ENCODE data around the gene CDHR3. TPM values are rescaled to one million over a fixed set of nuclear protein-coding genes. Genes with fewer than 3 reads are reported as not detected.

Gene CDHR3
- total RNA-seq, 1 experiment from 2014 or later = 3.3 TPM

DNA sequence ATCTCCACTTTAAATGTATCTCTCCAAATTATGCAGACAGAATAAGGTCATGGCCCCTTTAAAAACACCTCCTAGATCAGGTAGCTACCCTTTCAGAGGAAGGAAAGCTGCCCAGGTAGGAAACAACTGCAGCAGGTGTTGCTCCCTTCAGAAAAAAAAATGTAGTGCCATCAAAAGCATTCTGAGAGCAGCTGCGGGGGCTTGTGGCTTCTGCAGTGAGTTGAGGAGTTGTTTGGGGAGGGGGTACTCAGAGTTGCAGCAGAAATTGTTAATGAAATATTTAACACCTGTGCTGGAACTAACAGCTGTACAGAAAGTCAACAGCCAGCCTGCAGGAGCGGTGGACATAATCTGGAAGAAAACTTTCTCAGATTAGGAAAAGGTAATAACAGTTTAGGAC, 24.0 kb downstream of the CDHR3 start:
- Histone ChIP-seq H2BK15ac (ENCODE audit: low read depth, low read length) (no peak overlapping the region), H3K79me1 (ENCODE audit: insufficient read depth, low read depth, low read length, poor library complexity, severe bottlenecking) (no peaks in the 10 kb centered on the region), H2AK5ac (ENCODE audit: insufficient read length, low read length) (no peak overlapping the region), H3K4me1 (ENCODE audit: insufficient read depth, low read length) (peaks cover 22% of the 10 kb centered on the region), H4K91ac (ENCODE audit: insufficient read length, low read depth, low read length) (no peak overlapping the region), H3K23me2 (ENCODE audit: insufficient read length, low read depth, low read length, poor library complexity, severe bottlenecking) (no peaks in the 10 kb centered on the region), H2BK5ac (ENCODE audit: insufficient read length, low read length) (no peak overlapping the region), H3K14ac (ENCODE audit: insufficient read depth, low read length) (no peak overlapping the region), H3K18ac (ENCODE audit: insufficient read length, low read depth, low read length) (no peak overlapping the region), H2BK20ac (ENCODE audit: low read depth, low read length, poor library complexity, severe bottlenecking) (no peak overlapping the region), H2AFZ (ENCODE audit: low read length) (no peak overlapping the region), H4K5ac (ENCODE audit: insufficient read length, low read depth, low read length) (no peak overlapping the region), H3T11ph (ENCODE audit: low read length) (no peak overlapping the region), H3K9me3 (ENCODE audit: control insufficient read depth, low read depth, low read length) (no peaks in the 10 kb centered on the region), H3K27me3 (ENCODE audit: insufficient read depth, low read length) (no peaks in the 10 kb centered on the region), H3K27ac (ENCODE audit: insufficient read length, low read depth, low read length) (no peak overlapping the region), H3K9ac (ENCODE audit: extremely low read depth, insufficient read length, low read length) (no peak overlapping the region), H3K4me2 (ENCODE audit: insufficient read depth, insufficient read length, low read length) (no peak overlapping the region), H3K4ac (ENCODE audit: low read depth, low read length) (no peak overlapping the region), H3K79me2 (ENCODE audit: insufficient read depth, low read length) (no peaks in the 10 kb centered on the region), H3K23ac (ENCODE audit: insufficient read length, low read depth, low read length) (no peak overlapping the region), H4K20me1 (ENCODE audit: control insufficient read depth, insufficient read depth, insufficient read length) (no peaks in the 10 kb centered on the region), H2BK120ac (ENCODE audit: low read depth, low read length, poor library complexity, severe bottlenecking) (no peak overlapping the region), H3K56ac (ENCODE audit: insufficient read length, low read depth, low read length) (no peak overlapping the region), H2BK12ac (ENCODE audit: insufficient read length, low read depth, low read length) (no peak overlapping the region), H4K8ac (replicated peaks; ENCODE audit: insufficient read length, low read depth, low read length) (no peak overlapping the region)
- H3K27ac Mint-ChIP-seq = no peak overlapping the region; a peak in 1 of 7 replicates
- DNase-seq = no peak
- TF ChIP-seq, protein P1, sequence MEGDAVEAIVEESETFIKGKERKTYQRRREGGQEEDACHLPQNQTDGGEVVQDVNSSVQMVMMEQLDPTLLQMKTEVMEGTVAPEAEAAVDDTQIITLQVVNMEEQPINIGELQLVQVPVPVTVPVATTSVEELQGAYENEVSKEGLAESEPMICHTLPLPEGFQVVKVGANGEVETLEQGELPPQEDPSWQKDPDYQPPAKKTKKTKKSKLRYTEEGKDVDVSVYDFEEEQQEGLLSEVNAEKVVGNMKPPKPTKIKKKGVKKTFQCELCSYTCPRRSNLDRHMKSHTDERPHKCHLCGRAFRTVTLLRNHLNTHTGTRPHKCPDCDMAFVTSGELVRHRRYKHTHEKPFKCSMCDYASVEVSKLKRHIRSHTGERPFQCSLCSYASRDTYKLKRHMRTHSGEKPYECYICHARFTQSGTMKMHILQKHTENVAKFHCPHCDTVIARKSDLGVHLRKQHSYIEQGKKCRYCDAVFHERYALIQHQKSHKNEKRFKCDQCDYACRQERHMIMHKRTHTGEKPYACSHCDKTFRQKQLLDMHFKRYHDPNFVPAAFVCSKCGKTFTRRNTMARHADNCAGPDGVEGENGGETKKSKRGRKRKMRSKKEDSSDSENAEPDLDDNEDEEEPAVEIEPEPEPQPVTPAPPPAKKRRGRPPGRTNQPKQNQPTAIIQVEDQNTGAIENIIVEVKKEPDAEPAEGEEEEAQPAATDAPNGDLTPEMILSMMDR (conservative IDR thresholded peaks at IDR 0.05) = no peak
- H3K27me3 Mint-ChIP-seq (ENCODE audit: low read depth) = no peaks in the 10 kb centered on the region; the same call in 1 of the 2 replicates
- no peak overlapping the region for H3K4me3 Mint-ChIP-seq
- no peaks in the 10 kb centered on the region for H3K9me3 Mint-ChIP-seq
- no CpG with 5 or more reads among the region's 2 CpGs for WGBS (ENCODE audit: extremely low coverage, insufficient read length, low lambda C conversion rate)
- H3K36me3 Mint-ChIP-seq (ENCODE audit: insufficient read depth in 1 of 3, low read depth in 3 of 3) = no peaks in the 10 kb centered on the region
- peaks cover 75 to 76% of the 10 kb centered on the region in 2 experiments for H3K4me1 Mint-ChIP-seq

All from H9 (cell line).